Measurements from ENCODE around the gene GOLGA8S. TPM values are rescaled to one million over a fixed set of nuclear protein-coding genes. Genes with fewer than 3 reads are reported as not detected.
"Not testable (repeated sequence)": the region's sequence is repeated elsewhere in the genome, so short reads cannot be mapped to it uniquely, and the experiment has no call there.

The GOLGA8S gene
- polyA plus RNA-seq, 1 donor from 2014 or later, result not detected

DNA sequence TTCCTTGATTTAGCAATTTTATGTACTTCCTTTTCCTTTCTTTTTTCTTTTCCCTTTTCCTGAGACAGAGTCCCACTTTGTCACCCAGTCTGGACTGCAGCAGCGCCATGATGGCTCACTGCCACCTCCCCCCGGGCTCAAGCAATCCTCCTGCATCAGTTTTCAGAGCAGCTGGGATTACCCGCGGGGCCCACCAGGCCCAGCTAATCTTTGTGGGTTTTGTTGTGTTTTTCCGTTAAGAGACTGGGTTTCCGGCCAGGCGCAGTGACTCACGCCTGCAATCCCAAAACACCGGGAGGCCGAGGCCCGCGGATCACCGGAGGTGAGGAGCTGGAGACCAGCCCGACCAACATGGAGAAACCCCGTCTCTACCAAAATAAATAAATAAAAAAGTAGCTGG is 17.7 kb downstream of the GOLGA8S start:
- Histone ChIP-seq H3K4me3 (ENCODE audit: low read length) (no peak overlapping the region), H3K9ac (ENCODE audit: low read length) (no peak overlapping the region), H3K27ac (ENCODE audit: low read length) (no peak overlapping the region), H3K27me3 (ENCODE audit: insufficient read depth, low read depth, low read length) (no peaks in the 10 kb centered on the region), H4K20me1 (ENCODE audit: insufficient read depth) (no peaks in the 10 kb centered on the region), H3K9me2 (ENCODE audit: insufficient read depth, low read length) (no peaks in the 10 kb centered on the region), H3K79me2 (replicated peaks; ENCODE audit: insufficient read depth, low read length) (no peaks in the 10 kb centered on the region), H3K9me3 (ENCODE audit: low read length) (no peaks in the 10 kb centered on the region), H2AFZ (ENCODE audit: low read depth, low read length) (no peak overlapping the region), H3K4me2 (ENCODE audit: low read length) (no peak overlapping the region), H3K36me3 (ENCODE audit: insufficient read depth, low read length) (no peaks in the 10 kb centered on the region), H3F3A (ENCODE audit: insufficient read depth, low read length, poor library complexity, severe bottlenecking) (no peaks in the 10 kb centered on the region)
- TF ChIP-seq RAD21 (conservative IDR thresholded peaks at IDR 0.05) (no peak), EZH2 (IDR thresholded peaks at IDR 0.05; ENCODE audit: borderline replicate concordance, insufficient read depth, low read length, poor library complexity, severe bottlenecking) (no peak), POLR2AphosphoS5 (IDR thresholded peaks at IDR 0.05) (no peak), MXI1 (conservative IDR thresholded peaks at IDR 0.05; ENCODE audit: poor library complexity, severe bottlenecking) (no peak), TAF1 (IDR thresholded peaks at IDR 0.05; ENCODE audit: low read depth) (no peak), SMC3 (conservative IDR thresholded peaks at IDR 0.05; ENCODE audit: poor library complexity) (no peak), EP300 (conservative IDR thresholded peaks at IDR 0.05; ENCODE audit: poor library complexity, severe bottlenecking) (no peak)
- TF ChIP-seq, protein P1, sequence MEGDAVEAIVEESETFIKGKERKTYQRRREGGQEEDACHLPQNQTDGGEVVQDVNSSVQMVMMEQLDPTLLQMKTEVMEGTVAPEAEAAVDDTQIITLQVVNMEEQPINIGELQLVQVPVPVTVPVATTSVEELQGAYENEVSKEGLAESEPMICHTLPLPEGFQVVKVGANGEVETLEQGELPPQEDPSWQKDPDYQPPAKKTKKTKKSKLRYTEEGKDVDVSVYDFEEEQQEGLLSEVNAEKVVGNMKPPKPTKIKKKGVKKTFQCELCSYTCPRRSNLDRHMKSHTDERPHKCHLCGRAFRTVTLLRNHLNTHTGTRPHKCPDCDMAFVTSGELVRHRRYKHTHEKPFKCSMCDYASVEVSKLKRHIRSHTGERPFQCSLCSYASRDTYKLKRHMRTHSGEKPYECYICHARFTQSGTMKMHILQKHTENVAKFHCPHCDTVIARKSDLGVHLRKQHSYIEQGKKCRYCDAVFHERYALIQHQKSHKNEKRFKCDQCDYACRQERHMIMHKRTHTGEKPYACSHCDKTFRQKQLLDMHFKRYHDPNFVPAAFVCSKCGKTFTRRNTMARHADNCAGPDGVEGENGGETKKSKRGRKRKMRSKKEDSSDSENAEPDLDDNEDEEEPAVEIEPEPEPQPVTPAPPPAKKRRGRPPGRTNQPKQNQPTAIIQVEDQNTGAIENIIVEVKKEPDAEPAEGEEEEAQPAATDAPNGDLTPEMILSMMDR (IDR thresholded peaks at IDR 0.05; ENCODE audit: poor library complexity, severe bottlenecking), result no peak
- TF ChIP-seq, protein P2, sequence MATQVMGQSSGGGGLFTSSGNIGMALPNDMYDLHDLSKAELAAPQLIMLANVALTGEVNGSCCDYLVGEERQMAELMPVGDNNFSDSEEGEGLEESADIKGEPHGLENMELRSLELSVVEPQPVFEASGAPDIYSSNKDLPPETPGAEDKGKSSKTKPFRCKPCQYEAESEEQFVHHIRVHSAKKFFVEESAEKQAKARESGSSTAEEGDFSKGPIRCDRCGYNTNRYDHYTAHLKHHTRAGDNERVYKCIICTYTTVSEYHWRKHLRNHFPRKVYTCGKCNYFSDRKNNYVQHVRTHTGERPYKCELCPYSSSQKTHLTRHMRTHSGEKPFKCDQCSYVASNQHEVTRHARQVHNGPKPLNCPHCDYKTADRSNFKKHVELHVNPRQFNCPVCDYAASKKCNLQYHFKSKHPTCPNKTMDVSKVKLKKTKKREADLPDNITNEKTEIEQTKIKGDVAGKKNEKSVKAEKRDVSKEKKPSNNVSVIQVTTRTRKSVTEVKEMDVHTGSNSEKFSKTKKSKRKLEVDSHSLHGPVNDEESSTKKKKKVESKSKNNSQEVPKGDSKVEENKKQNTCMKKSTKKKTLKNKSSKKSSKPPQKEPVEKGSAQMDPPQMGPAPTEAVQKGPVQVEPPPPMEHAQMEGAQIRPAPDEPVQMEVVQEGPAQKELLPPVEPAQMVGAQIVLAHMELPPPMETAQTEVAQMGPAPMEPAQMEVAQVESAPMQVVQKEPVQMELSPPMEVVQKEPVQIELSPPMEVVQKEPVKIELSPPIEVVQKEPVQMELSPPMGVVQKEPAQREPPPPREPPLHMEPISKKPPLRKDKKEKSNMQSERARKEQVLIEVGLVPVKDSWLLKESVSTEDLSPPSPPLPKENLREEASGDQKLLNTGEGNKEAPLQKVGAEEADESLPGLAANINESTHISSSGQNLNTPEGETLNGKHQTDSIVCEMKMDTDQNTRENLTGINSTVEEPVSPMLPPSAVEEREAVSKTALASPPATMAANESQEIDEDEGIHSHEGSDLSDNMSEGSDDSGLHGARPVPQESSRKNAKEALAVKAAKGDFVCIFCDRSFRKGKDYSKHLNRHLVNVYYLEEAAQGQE (IDR thresholded peaks at IDR 0.05; ENCODE audit: borderline replicate concordance), result no peak

DNA sequence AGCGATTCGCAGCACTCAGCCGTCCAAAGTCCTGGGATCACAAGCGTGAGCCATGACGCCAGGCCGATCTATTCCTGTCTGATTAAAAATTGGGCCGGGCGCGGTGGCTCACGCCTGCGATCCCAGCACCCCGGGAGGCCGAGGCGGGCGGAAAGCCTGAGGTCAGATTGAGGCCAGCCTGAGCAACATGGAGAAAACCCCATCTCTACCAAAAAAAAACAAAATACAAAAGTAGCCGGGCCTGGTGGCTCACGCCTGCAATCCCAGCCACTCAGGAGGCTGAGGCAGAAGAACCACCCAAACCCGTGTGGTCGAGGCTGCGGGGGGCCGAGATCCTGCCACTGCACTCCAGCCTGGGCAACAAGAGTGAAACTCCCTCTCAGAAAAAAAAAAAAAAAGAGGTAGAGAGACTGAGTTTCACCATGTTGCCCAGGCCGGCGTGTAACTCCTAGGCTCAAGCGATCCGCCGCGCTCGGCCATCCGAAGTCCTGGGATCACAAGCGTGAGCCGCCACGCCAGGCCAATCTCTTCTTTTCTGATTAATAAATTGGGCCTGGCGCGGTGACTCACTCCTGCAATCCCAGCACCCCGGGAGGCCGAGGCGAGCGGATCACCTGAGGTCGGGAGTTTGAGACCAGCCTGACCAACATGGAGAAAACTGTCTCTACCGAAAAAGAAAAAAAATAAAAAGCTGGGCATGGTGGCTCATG is 18.5 kb downstream of the GOLGA8S start:
- not testable (repeated sequence) for H3K27ac ChIP-seq (ENCODE audit: low read length); H3K4me2 ChIP-seq (ENCODE audit: low read length); H3K4me3 ChIP-seq (ENCODE audit: low read length); H3K36me3 ChIP-seq (ENCODE audit: insufficient read depth, low read length); H3F3A ChIP-seq (ENCODE audit: insufficient read depth, low read length, poor library complexity, severe bottlenecking); H3K79me2 ChIP-seq (replicated peaks; ENCODE audit: insufficient read depth, low read length); H2AFZ ChIP-seq (ENCODE audit: low read depth, low read length); H3K9me3 ChIP-seq (ENCODE audit: low read length); H3K9ac ChIP-seq (ENCODE audit: low read length); H3K27me3 ChIP-seq (ENCODE audit: insufficient read depth, low read depth, low read length); H3K9me2 ChIP-seq (ENCODE audit: insufficient read depth, low read length); H4K20me1 ChIP-seq (ENCODE audit: insufficient read depth)

DNA sequence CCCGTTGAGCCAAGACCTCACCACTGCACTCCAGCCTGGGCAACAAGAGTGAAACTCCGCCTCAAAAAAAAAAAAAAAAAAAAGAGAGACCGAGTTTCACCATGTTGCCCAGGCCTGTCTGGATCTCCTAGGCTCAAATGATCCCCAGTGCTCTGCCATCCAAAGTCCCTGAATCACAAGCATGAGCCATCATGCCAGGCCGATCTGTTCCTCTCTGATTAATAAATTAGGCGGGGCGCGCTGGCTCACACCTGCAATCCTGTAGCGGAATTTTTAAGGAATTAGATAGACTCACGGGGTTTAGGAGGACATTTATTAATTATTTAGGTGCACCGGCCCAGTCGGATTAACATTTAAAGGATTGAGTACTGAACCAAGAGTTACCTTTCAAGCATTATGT is 19.7 kb downstream of the GOLGA8S start:
- not testable (repeated sequence) for H3K9me2 ChIP-seq (ENCODE audit: insufficient read depth, low read length); H3K4me3 ChIP-seq (ENCODE audit: low read length); H3K79me2 ChIP-seq (replicated peaks; ENCODE audit: insufficient read depth, low read length); H3K27me3 ChIP-seq (ENCODE audit: insufficient read depth, low read depth, low read length); H2AFZ ChIP-seq (ENCODE audit: low read depth, low read length); H4K20me1 ChIP-seq (ENCODE audit: insufficient read depth); H3K9me3 ChIP-seq (ENCODE audit: low read length); H3K9ac ChIP-seq (ENCODE audit: low read length); H3K4me2 ChIP-seq (ENCODE audit: low read length); H3F3A ChIP-seq (ENCODE audit: insufficient read depth, low read length, poor library complexity, severe bottlenecking); H3K27ac ChIP-seq (ENCODE audit: low read length); H3K36me3 ChIP-seq (ENCODE audit: insufficient read depth, low read length)

DNA sequence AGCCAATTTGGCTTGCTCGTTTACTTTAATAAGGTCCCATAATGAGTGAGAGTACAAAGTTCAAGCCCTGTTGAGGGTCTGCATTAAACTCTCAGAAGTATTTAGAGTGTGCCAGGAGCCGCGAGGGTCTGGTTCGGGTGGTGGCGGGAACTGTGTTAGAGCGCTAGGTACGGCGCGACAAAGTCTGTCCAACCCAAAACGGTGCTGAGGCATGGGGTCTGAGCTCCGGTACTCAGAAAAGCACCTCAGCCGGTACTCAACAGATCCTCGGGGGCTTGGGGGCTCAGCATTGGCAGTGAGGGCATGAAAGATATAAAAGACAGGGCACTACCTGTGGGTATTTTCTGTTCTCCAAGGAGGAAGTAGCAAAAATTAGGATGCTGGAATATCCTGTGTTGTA is 24.4 kb downstream of the GOLGA8S start:
- H3K9ac ChIP-seq (ENCODE audit: low read length); H3K9me3 ChIP-seq (ENCODE audit: low read length); H3K79me2 ChIP-seq (replicated peaks; ENCODE audit: insufficient read depth, low read length); H3K27me3 ChIP-seq (ENCODE audit: insufficient read depth, low read depth, low read length); H3K36me3 ChIP-seq (ENCODE audit: insufficient read depth, low read length); H2AFZ ChIP-seq (ENCODE audit: low read depth, low read length); H3K4me2 ChIP-seq (ENCODE audit: low read length); H3K4me3 ChIP-seq (ENCODE audit: low read length); H4K20me1 ChIP-seq (ENCODE audit: insufficient read depth); H3F3A ChIP-seq (ENCODE audit: insufficient read depth, low read length, poor library complexity, severe bottlenecking); H3K27ac ChIP-seq (ENCODE audit: low read length); H3K9me2 ChIP-seq (ENCODE audit: insufficient read depth, low read length): not testable (repeated sequence)

DNA sequence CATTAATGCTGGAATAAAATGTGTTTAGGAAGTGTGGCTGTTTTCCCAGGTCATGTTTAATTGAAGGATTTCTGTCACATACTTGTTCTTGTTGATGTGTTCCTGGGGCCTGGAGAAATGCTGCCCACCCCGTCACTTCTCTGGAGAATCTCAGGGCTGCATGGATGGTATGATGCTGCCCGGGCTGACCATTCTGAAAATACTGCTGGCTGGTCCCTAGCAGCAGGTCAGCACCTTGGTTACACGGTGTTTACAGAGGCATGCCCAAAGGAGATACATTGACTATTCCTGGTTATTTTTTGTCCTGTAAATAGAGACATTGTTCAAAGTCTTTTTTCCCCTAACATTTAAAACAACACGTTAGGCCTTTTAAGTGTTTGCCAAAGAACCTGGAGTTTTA is 26.2 kb downstream of the GOLGA8S start:
- H3K27me3 ChIP-seq (ENCODE audit: insufficient read depth, low read depth, low read length); H3F3A ChIP-seq (ENCODE audit: insufficient read depth, low read length, poor library complexity, severe bottlenecking); H3K79me2 ChIP-seq (replicated peaks; ENCODE audit: insufficient read depth, low read length); H3K9me3 ChIP-seq (ENCODE audit: low read length); H3K4me3 ChIP-seq (ENCODE audit: low read length); H3K9me2 ChIP-seq (ENCODE audit: insufficient read depth, low read length); H3K27ac ChIP-seq (ENCODE audit: low read length); H4K20me1 ChIP-seq (ENCODE audit: insufficient read depth); H2AFZ ChIP-seq (ENCODE audit: low read depth, low read length); H3K4me2 ChIP-seq (ENCODE audit: low read length); H3K36me3 ChIP-seq (ENCODE audit: insufficient read depth, low read length); H3K9ac ChIP-seq (ENCODE audit: low read length): not testable (repeated sequence)

Data from neural cell (in vitro differentiated cells).